Right renal pelvis (tissue), 4 donors: ENCODE results near the gene LKAAEAR1. TPM values are rescaled to one million over a fixed set of nuclear protein-coding genes. Genes with fewer than 3 reads are reported as not detected.

Source experiments
- DNase-seq, 4 donors: peaks; one replicate each; pipeline ENCODE4 v3.0.0-alpha.2; 2013; ENCODE audit warnings: low read depth in 4 of 4, low spot score in 3 of 4, missing footprints in 1 of 4
- polyA plus RNA-seq, 4 donors: library from polyadenylated mRNA; unstranded; fragments of 120-200 nt; gene quantifications; one replicate each; pipeline ENCODE4 v1.2.1, GENCODE V29; 2013; ENCODE audit not compliant: insufficient read length in 4 of 4

LKAAEAR1 gene
- polyA plus RNA-seq, 4 donors = 0.22 TPM; not detected in 3

- no peak for DNase-seq
These were observed 27.8 kb upstream of the LKAAEAR1 start for GRCh38 chr20:64111841-64112641.

- DNase-seq = no peak
These were observed 26.3 kb upstream of the LKAAEAR1 start for GRCh38 chr20:64110411-64111068.

GRCh38 chr20:64109831-64110391 is 25.7 kb upstream of the LKAAEAR1 start:
- DNase-seq = no peak

GRCh38 chr20:64108731-64109681 is 24.8 kb upstream of the LKAAEAR1 start:
- DNase-seq = no peak

- no peak for DNase-seq
These were observed 23.7 kb upstream of the LKAAEAR1 start for GRCh38 chr20:64107736-64108457.

- DNase-seq = no peak
These were observed 23.0 kb upstream of the LKAAEAR1 start, which contains the start of gene NPBWR2 for GRCh38 chr20:64106981-64107735. NPBWR2 (minus strand) TSS chr20:64107565; CDS start chr20:64106831, 734 bp downstream.

GRCh38 chr20:64106435-64106961 is 22.3 kb upstream of the LKAAEAR1 start:
- DNase-seq = no peak

- DNase-seq = no peak
These were observed 21.7 kb upstream of the LKAAEAR1 start for GRCh38 chr20:64105846-64106434.

- no peak for DNase-seq
These were observed 20.7 kb upstream of the LKAAEAR1 start for GRCh38 chr20:64104667-64105451.

GRCh38 chr20:64103871-64104666 is 19.9 kb upstream of the LKAAEAR1 start:
- no peak for DNase-seq

GRCh38 chr20:64102647-64103354 is 18.6 kb upstream of the LKAAEAR1 start:
- DNase-seq = no peak

- DNase-seq = no peak
These were observed 17.8 kb upstream of the LKAAEAR1 start for GRCh38 chr20:64101731-64102621.

GRCh38 chr20:64100946-64101688 is 16.9 kb upstream of the LKAAEAR1 start:
- DNase-seq = no peak

- DNase-seq = no peak
These were observed 16.3 kb upstream of the LKAAEAR1 start for GRCh38 chr20:64100566-64100888.
